GM18861 (cell line): ENCODE results near the gene CTXN1.
"Not testable (repeated sequence)": the region's sequence is repeated elsewhere in the genome, so short reads cannot be mapped to it uniquely, and the experiment has no call there.

Experiments
- ATAC-seq: cut with Tn5 transposase; IDR thresholded peaks from one replicate; pipeline ENCODE4 v1.9.1; 2021; ENCODE audit not compliant: unreplicated experiment

Gene CTXN1

DNA sequence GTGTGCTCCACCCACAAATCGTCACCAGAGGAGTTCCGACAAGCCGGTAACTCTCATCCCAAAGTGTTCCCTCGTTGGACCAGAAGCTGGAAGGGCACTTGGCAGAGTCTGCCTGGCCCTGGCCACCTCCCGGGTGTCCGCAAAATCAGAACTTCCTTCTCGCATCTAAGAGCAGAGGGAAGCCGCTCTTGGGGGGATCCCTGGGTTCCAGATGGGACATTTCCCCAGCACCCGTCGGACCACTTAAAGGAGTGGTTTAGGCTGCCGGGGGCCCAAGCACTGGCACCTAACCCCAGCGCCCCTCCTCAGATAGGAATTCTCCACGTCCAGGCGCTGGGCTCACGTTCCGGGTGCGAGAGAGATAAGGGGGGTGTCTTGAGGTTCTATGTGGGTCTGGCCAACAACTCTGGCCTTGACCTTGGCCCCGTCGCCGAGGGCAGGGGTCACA, 23.1 kb downstream of the CTXN1 start:
- ATAC-seq: no peak

DNA sequence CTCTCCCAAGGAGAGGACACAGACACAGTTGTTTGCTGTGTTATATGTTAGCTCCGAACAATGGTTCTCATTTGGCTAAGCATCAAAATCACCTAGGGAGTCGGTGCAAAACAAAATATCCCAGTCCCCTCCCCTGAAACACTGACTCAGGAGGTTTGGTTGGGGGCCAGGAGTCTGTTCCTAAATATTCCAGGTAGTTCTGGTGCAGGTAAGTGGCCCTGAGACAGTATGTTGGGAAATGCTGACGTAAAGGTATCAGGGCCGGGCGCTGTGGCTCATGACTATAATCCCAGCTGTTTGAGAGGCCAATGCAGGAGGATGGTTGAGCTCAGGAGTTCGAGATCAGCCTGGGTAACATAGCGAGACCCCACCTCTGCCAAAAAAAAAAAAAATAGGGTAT, 24.6 kb downstream of the CTXN1 start:
- no peak for ATAC-seq

DNA sequence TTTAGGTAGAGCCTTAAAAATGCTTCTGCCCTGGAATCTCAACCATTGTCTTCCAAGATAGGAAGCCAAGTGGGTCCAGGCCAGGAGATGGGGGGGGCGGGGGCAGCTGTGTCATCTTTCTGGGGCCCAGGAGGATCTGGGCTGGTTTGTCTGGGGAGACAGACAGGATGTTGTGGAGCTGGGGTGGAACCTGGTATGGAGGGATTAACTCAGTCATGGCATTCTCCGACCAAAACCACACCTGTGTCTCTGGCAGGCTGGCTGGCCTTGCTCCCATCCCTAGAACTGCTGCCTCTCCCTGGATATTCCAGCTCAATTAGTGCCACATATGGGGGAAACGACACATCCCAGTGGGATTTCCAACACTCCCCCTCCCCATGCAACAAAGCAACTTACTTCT, 25.0 kb downstream of the CTXN1 start:
- no peak for ATAC-seq

DNA sequence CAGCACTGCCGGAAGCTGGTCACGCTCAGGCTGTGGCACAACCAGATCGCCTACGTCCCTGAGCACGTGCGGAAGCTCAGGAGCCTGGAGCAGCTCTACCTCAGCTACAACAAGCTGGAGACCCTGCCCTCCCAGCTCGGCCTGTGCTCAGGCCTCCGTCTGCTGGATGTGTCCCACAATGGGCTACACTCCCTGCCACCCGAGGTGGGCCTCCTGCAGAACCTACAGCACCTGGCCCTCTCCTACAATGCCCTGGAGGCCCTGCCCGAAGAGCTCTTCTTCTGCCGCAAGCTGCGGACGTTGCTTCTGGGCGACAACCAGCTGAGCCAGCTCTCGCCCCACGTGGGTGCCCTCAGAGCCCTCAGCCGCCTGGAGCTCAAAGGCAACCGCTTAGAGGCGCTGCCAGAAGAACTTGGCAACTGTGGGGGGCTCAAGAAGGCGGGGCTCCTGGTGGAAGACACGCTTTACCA, 25.5 kb downstream of the CTXN1 start:
- ATAC-seq: no peak

DNA sequence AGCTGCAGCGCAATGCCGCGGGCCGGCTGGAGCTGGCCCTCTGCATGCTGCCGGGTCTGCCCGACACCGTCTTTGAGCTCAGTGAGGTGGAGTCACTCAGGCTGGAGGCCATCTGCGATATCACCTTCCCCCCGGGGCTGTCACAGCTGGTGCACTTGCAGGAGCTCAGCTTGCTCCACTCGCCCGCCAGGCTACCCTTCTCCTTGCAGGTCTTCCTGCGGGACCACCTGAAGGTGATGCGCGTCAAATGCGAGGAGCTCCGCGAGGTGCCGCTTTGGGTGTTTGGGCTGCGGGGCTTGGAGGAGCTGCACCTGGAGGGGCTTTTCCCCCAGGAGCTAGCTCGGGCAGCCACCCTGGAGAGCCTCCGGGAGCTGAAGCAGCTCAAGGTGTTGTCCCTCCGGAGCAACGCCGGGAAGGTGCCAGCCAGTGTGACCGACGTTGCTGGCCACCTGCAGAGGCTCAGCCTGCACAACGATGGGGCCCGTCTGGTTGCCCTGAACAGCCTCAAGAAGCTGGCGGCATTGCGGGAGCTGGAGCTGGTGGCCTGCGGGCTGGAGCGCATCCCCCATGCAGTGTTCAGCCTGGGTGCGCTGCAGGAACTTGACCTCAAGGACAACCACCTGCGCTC, 26.1 kb downstream of the CTXN1 start:
- no peak for ATAC-seq

DNA sequence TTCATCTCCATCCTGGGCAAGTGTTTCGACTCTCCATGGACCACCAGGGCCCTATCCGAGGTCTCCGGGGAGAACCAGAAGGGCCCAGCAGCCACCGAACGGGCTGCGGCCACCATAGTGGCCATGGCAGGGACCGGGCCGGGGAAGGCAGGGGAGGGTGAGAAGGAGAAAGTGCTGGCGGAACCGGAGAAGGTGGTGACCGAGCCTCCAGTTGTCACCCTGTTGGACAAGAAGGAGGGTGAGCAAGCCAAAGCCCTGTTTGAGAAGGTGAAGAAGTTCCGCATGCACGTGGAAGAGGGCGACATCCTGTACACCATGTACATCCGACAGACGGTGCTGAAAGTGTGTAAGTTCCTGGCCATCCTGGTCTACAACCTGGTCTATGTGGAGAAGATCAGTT, 27.0 kb downstream of the CTXN1 start:
- ATAC-seq: no peak

DNA sequence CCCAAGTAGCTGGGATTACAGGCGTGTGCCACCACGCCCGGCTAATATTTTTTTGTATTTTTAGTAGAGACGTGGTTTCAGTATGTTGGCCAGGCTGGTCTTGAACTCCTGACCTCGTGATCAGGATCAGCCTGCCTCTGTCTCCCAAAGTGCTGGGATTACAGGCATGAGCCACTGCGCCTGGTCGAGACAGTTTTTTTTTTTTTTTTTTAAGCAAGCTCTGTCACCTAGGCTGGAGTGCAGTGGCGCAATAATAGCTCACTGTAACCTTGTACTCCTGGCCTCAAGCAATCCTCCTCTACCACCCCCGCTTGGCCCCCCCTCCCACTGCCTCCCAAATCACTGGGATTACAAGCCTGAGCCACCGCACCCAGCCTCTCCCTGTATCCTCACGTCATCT, 28.6 kb downstream of the CTXN1 start:
- no peak for ATAC-seq

DNA sequence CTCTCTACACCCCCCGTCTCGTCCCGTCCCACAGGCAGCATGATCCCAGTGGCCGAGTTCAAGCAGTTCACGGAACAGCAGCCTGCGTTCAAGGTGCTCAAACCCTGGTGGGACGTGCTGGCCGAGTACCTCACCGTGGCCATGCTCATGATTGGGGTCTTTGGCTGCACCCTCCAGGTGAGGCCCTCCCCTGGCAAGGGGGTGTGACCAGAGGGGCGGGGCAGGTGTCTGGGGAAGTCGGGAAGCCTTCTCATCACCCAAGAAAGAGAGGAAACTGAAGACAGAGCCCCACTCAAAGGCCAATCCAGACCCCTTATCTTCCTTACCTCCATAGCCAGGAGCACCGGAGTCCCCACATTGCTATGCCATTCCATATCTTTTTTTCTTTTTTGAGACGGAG, 30.4 kb downstream of the CTXN1 start:
- ATAC-seq: no peak

DNA sequence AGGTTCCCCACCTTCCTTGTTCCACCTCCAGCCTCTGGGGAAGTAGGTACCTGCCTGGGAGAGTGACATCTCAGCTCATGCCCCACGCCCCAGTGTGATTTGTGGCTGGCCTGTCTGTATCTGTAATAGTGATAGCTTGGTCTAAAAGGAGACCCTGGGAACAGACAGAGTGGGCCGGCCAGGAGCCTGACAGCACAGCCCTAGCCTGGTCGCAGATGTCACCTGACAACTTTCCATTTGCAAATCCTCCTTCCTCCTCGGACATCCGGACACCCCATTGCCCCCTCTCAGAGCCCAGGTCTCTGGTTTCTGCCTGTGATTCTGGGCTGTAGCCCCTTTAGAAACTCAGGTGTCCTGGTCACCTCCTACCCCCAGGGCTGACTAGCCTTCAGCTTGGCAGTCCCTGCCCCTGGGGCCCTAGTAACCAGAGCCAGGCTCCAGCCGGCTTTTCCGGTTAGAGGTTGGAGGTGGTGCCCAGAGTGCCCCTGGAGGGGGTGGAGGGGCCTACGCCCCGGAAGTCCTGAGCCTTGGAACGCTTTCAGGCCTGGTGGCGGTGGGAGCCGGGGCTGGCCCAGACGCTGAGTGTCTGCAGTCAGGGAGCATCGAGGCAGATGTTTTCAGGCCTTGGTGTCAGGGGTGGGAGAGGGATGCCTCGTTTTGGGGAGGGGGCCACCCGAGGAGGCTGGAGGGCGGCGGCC, 31.2 kb downstream of the CTXN1 start:
- no peak for ATAC-seq

DNA sequence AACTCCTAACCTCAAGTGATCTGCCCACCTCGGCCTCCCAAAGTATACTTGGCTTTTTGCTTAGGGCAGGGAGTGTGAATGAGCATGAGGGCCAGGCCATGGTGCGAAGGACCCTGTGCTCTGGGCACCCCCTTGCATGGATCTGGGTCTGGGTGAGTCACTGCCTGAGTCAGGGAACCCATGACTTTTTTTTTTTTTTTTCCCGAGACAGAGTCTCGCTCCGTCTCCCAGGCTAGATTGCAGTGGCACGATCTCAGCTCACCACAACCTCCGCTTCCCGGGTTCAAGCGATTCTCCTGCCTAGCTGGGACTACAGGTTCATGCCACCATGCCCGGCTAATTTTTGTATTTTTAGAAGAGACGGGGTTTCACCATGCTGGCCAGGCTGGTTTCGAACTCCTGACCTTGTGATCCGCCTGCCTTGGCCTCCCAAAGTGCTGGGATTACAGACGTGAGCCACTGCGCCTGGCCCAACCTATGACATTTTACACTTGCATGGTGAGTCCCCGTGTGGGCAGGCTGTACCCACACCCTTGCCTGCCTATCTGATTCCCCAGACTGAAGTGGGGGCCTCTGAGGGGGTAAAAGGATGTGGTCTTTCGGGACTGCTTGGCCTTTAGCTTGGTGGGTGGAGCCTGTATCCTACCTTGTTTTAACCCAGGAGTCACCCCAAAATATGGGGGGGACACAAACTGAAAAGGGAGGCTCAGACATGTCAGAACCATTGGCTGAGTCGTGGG, 32.4 kb downstream of the CTXN1 start:
- not testable (repeated sequence) for ATAC-seq

DNA sequence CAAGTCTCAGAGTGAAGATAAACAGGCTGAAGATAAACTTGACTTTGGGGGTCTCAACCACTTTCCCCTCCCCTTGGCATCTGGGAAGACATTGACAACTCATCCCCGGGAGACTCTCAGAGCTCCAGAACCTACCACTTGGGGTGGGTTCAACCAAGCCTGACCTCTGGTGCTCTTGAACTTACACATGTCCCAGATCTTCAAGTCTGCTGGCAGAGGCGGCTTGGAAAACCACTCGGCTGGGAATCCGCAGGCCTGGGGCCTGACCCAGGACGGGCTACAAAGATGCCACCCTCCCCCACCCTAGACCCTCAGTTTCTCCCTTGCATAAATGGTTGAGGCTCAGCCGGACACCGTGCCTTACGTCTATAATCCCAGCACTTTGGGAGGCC, 37.1 kb downstream of the CTXN1 start:
- ATAC-seq: no peak

DNA sequence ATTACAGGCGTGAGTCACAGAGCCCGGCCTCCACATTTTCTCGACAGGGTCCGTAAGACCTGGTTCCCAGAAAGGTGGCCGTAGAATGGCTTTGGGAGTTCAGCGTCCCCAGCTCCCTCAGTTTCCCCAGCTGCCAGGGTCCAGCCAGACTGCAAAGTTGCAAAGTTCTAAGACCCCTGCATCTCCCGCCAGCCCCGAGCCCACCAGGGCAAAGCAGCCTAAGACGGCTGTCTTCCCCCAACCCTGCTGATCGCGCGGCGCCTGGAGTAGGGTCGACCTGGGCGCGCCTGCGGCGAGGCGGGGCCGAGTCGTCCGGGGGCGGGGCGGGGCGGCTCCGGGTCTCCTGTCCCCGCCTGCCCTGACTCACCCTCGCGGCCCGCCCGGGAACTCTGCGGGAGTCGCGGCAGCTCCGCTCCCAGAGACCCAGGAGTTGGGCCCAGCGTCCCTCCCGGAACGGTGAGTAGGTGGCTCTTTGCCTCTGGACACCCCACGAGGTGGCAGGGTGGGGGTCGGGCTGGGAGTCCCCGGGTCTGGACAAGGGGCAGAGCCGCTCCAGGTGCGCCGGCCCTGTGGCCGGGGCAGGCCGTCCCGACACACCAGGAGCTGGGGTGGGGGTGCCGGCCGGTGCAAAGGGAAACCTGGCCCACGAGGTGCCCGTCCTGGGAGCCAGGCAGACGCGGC, 37.6 kb downstream of the CTXN1 start, which contains the start of gene LRRC8E:
TSS of gene LRRC8E (plus strand) at position 366 of the 681 bp plus-strand sequence. CDS start 7,094 bp downstream, outside the sequence.
- no peak for ATAC-seq

DNA sequence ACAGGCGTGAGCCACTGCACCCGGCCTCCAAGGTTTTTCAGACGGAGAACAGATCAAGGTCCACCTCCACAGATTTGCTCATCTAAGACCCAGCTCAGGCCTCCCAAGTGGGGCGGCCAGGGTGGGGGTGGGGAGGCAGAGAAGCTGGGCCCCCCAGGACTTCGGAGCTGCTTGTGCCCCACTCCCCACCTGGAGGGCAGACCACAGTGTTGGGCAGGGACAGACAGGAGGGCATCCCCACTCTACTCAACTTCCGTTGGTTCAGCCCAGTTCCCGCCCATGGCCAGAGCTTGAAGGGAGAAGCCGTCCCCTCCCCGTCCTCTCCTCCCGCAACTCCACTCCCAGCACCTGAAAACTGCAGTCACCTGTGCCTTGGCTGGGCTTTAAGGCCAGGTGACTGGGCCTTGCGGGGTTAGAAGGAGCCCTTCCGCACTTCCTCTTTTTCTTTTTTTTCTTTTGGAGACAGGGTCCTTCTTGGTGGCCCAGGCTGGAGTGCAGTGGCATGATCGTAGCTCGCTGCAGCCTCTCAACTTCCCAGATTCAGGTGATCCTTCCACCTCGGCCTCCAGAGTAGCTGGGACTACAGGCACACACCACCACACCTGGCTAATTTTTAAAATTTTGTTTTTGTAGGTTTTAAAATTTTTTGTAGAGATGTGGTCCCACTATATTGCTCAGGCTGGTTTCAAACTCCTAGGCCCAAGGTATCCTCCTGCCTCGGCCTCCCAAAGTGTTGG, 38.4 kb downstream of the CTXN1 start:
- no peak for ATAC-seq

DNA sequence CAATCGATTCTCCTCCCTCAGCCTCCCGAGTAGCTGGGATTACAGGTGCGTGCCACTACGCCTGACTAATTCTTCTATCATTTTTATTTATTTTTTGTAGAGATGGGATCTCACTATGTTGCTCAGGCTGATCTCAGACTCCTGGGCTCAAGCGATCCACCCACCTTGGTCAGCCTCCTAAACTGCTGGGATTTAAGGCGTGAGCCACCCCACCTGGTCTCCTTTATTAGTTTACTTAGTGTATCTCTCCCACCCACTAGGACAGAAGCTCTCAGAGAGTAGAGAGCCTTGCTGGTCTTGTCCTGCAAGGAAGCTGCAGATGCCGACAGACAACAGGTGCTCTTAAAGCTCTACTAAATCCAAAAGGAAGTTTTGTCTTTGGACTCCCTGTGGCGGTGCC, 40.1 kb downstream of the CTXN1 start:
- ATAC-seq: no peak

DNA sequence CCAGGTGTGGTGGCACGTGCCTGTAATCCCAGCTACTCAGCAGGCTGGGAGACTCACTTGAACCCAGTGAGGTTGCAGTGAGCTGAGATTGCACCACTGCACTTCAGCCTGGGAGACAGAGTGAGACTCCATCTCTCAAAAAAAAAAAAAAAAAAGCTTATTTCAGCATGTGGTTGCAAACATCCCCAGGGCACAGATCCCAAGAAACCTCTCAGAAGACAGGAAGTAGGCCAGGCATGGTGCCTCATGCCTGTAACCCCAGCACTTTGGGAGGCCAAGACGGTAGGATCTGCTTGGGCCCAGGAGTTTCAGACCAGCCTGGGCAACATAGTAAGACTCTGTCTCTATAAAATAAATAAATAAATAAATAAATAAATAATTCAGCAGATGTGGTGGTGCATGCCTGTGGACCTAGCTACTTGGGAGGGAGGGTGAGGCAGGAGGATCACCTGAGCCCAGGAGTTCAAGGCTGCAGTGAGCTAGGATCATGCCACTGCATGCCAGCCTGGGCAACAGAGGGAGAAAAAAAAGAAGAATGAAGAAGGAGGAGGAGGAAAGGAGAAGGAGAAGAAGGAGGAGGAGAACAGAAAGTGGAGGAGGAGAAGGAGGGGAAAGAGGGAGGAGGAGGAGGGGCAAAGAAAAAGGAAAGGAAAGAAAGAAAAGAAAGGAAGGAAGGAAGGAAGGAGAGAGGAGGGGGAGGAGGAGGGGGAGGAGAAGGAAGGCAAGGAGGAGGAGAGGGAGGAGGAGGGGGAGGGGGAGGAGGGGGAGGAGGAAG, 42.0 kb downstream of the CTXN1 start:
- ATAC-seq: no peak

DNA sequence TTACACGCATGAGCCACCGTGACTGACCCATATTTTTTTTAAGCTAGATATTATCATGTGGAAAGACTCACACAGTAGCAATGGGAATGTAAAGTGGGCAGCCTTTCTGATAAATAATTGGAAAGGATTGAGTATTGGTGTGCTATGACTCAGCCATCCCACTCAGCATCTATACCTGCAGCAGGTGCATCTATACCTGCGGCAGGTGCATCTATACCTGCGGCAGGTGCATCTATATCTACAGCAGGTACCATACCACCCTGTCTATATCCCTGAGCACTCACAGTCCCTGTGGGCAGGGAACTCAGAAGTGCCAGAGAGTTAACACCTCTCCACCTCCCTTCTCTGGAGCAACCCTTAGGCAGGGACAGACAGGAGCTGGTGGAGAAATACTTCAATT, 42.8 kb downstream of the CTXN1 start:
- no peak for ATAC-seq

DNA sequence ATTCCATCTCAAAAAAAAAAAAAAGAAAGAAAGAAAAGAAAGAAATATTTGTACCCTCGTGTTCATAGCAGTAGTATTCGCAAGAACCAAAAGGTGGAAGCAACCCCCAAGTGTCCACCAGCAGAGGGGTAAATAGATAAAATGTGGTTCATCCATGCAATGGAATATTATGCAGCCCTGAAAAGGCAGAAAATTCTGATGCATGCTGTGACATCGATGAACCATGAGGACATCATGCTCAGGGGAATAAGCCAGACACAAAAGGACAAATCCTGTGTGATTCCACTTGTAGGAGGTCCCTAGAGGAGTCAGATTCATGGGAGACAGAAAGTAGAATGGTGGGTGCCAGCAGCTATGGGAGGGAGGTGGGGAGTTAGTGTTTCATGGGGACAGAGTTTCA, 44.0 kb downstream of the CTXN1 start:
- no peak for ATAC-seq

DNA sequence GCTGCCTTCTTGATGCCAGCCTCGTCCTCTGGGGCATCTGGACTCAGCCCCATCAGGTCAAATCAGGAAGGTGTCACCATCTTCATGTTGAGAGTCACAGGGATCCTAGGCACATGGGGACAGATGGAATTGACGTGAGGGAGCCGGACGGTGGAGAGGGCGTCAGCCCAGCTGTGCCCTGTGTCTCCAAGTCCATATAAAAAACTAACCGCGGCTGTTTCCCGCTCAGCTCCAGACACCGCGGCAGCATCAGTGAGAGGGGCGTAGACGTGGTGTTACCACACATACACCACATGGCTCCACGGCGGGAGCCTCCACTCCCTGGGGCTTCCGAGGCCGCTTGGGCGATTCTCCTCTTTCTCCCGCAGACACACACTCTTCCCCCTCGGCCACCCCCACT, 46.1 kb downstream of the CTXN1 start:
- no peak for ATAC-seq

DNA sequence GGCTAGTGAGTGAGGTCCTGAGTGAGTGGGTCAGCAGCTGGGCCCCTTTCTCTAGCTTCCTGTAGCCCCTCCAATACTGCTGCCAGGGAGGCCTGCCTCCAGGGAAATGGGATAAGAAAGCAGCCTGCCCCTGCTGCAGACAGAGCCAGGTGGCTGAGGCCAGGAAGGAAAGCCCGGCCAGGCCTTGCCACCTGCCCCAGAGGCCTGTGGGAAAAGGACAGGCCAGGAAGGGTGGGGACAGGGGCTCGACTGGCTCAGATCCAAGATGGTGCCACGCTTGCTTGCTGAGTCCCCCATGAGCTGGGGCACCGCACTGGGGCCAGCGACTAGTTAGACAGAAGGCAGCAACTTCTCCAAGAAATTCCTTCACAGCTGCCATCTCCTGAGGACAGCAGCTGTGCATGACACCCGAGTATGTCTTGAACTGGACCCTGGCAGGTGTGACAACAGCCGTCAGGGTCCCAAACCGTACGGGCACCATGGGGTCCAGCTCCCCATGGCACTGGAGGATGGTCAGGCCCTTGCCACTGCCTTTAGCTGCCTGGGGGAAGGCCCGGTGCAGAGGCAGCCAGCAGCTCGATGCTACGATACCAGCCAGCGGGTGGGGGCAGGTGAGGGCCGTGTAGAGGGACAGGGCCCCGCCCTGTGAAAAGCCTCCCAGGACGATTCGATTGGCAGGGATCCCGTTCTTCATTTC, 46.7 kb downstream of the CTXN1 start:
- no peak for ATAC-seq
